Cardiac fibroblast (primary cell): Measurements from ENCODE around the gene ADD1.

Experiments
- DNase-seq, 2 donors: peaks; one replicate each; pipeline versions ENCODE4 v3.0.0 to v3.0.0-alpha.2; 2010; ENCODE audit warnings: low read depth in 2 of 2
- H3K4me3 ChIP-seq, 2 donors: replicated peaks in 1 of 2; 1 replicate in 1 of 2; 2 replicates in 1 of 2; pipeline ENCODE4 v1.5.1; 2011; ENCODE audit warnings: low read depth in 2 of 2, low read length in 2 of 2, mild to moderate bottlenecking in 2 of 2, moderate library complexity in 1 of 2
- CTCF ChIP-seq: IDR thresholded peaks from one replicate; pipeline ENCODE4 v1.5.1; 2011; ENCODE audit warnings: low read depth, mild to moderate bottlenecking, low read length, inconsistent platforms

Gene ADD1

GRCh38 chr4:2818351-2818939 lies 25.2 kb upstream of the ADD1 start:
- no peak for DNase-seq
- TF ChIP-seq CTCF: no peak
- peak overlapping the region; percentile 35 to 57 for H3K4me3 ChIP-seq

- DNase-seq: no peak
- no peak overlapping the region for H3K4me3 ChIP-seq
- no peak for TF ChIP-seq CTCF
Measured at GRCh38 chr4:2819244-2820215, 24.1 kb upstream of the ADD1 start.

GRCh38 chr4:2820216-2820982 lies 23.2 kb upstream of the ADD1 start:
- TF ChIP-seq CTCF: no peak
- DNase-seq: no peak
- no peak overlapping the region for H3K4me3 ChIP-seq

- no peak overlapping the region for H3K4me3 ChIP-seq
- no peak for DNase-seq
- no peak for TF ChIP-seq CTCF
Measured at GRCh38 chr4:2822461-2823300, 21.0 kb upstream of the ADD1 start.

- no peak overlapping the region for H3K4me3 ChIP-seq
- DNase-seq: no peak
- no peak for TF ChIP-seq CTCF
Measured at GRCh38 chr4:2823301-2823670, 20.4 kb upstream of the ADD1 start.

- no peak for DNase-seq
- H3K4me3 ChIP-seq: no peak overlapping the region
- TF ChIP-seq CTCF: no peak
Measured at GRCh38 chr4:2823671-2824328, 19.8 kb upstream of the ADD1 start.
